Activated CD4-positive, CD25-positive, alpha-beta regulatory T cell (primary cell): ENCODE data around the gene CAPZB.

Experiments
- DNase-seq, 4 experiments: peaks; one replicate each; lab custom pipeline; 2025; lab: John Stamatoyannopoulos, UW

Gene CAPZB

GRCh38 chr1:19328486-19328885, 156.9 kb downstream of the CAPZB start:
- no peak for DNase-seq

DNA sequence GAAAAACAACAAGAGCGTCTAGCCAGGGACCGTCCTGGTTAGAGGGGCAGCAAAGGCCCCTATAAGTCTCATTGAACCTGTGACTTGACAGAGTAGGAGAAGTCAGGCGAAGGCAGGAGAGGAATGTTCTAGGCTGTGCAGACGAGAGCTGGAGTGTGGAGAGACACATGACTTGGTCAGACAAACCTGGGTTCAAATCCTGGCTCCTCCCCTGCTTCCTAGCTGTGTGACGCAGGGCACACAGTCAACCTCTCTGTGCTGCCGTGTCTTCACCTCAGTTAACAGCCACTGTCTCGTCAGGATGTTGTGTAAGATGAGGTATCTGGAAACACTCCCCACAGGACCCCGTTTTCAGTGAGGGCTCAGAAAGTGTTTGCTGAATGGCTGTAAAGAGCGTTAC, 157.6 kb downstream of the CAPZB start:
- DNase-seq = no peak

- DNase-seq = no peak
Measured at GRCh38 chr1:19327301-19327700, 158.0 kb downstream of the CAPZB start.

DNA sequence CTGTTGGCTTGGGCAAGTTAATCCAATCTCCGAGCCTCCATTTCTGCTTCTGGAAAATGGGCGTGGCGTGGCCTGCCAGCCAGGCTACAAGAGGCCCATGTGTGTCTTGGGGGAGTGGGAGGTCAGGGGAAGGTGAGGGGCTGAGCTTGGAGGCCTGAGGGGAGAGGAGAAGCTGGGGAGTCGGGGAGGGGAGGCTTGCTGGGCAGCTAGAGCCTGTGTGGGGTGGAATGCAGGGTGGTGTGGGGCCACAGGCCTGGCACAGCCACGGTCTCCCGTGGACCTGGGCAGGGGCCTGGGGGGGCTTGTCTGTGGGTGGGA, 158.6 kb downstream of the CAPZB start:
- DNase-seq = no peak

DNA sequence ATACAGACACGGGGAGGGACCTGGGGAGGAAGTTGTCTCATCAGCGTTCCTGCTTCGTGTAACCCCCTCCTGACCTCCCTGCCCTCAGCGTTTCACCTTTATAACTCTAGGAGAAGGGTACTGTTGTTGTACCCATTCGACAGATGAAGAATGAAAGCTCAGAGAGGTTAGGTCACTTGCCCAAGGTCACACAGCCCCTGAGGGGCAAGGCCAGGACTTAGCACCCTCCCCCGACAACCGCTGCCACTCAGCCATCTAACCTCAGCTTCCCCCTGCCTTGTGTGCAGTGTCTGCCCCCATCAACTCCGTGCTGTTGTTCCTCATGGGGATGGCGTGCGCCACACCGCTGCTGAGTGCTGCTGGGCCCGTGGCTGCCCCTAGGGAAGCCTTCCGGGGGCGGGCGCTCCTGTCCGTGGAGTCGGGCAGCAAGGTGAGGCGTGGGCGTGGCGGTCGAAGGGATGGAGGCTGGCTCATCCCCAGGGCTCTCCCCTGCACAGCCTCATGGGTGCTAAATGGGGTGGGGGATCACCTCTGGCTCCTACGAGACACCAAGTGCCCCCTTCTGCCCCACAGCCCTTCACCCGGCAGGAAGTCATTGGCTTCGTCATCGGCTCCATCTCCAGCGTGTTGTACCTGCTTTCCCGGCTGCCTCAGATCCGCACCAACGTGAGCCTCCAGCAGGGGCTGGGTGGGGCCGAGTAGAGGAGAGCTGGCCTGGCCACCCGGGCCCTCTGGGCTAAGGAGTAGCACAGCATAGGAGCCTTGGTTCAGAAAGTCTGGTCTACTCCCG, 159.2 kb downstream of the CAPZB start:
- DNase-seq = no peak

DNA sequence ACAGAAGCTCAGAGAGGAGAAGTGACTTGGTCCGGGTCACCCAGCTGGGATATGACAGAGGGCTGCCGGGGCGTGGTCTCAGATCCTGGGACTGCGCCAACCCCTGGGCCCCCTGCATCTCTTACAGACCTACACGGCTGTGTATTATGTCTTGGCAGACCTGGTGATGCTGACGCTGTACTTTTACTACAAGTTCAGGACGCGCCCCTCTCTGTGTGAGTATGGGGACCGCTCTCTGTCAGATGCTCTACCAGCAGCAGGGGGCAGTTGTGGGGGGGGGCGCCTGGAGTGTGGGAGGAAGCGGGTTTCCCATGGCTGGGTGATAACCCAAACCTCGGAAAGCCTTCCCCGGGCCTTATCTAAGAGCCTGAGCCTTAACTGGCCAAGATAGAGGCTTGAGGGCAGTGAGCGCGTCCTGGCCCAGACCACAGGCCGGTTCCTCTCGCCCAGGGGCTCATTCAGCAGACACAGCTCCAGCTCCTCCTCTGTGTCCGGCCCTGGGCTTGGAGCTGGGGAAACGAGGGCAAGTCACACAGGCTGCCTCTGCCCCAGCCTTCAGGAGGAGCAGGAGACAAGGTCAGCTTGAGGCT, 159.9 kb downstream of the CAPZB start:
- no peak for DNase-seq

- DNase-seq = no peak
Measured at GRCh38 chr1:19324665-19324990, 160.7 kb downstream of the CAPZB start.

DNA sequence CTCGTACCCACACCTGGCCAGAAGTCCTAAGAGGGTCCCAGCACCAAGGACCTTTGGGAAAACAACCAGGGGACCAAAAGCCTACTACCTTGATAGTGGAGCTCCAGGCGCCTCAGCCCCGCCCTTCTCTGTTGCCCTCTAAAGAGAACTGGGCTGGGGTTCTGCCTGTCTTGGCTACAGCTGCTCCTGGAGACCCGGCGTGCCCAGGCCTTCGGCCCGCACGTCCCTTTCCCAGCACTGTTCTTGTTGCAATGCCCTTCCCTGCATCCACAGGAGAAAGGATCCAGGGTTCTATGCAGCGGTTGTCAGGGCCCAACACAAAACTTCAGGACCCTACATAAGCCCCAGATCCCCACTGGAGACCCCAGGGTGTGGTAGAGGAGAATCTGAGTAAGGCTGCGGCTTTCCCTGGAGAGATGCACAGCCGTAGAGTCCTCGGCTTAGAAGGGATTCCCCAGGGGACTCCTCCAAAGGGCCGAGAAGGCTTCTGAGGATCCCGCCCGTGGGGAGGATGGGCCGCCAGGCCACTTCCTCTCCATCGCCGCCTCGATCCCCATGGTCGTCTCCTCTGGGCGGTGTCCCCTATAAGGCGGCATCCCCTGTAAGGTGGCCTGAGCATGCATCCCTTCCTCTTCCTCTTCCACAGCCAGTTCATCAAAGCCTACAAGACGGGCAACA, 161.2 kb downstream of the CAPZB start:
- no peak for DNase-seq

DNA sequence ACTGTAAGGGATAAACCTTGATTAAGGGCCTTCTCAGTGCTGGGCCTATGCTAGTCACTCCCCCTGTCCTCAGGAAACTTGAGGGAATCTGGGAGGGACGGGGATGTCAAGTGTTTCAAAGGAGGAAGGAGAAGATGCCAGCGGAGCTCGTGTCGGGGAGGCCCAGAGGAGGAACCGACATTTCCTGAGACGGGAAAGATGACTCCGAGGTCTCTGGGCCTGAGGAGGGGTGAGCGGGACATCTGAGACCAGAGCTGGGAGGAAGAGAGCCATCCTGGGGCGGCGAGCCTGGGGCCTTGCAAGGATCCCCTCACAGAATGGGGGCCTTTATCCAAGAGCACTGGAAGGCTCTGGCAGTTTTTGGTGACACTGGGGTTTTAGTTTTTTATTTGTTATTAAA, 162.9 kb downstream of the CAPZB start:
- DNase-seq = no peak

GRCh38 chr1:19321071-19321470, 164.3 kb downstream of the CAPZB start:
- no peak for DNase-seq

DNA sequence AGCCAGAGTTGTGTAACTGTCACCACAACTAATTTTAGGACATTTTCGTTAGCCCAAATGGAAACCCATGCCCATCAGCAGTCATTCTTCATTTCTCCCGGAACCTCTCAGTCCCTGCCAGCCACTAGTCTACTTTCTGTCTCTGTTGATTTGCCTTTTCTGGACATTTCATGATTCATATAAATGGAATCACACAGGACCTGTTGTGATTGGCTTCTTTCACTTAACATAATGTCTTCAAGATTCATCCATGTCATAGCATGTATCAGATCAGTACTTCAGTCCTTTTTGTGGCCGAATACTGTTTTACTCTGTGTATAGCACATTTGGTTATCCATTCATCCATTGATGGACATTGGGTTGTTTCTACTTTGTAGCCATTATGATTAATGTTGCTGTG, 166.1 kb downstream of the CAPZB start:
- no peak for DNase-seq

DNA sequence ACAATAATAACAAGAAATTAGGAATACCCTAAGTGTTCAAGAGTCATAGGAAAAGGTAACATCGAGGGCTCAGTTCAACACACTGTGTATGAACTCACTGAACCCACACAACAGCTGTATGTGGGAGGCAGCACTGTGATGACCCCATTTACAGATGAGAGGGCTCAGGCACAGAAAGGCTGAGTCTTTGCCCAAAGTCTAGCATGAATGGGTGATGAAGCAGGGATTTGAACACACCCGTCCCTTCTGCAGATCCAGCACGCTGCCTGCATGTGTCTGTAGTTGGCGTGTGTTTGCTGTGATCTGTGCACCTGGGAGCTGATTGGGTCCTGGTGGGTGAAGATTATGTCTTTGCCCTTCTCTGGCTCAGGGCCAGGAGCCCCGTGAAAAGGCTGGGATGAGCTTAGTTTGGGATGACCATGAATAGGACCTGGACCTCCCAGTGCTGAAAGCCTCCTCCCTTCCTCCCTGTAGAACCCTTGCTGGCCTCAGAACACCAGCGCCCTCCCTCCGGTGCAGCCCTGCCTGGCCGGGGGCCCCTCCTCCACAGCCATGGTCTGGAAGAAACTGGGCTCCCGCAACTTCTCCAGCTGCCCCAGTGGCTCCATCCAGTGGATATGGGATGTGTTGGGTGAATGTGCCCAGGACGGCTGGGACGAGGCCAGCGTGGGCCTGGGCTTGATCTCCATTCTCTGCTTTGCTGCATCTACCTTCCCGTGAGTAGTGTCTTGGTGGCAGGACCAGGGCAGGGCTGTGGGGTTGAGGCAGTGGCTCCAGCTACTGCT, 168.0 kb downstream of the CAPZB start:
- no peak for DNase-seq

DNA sequence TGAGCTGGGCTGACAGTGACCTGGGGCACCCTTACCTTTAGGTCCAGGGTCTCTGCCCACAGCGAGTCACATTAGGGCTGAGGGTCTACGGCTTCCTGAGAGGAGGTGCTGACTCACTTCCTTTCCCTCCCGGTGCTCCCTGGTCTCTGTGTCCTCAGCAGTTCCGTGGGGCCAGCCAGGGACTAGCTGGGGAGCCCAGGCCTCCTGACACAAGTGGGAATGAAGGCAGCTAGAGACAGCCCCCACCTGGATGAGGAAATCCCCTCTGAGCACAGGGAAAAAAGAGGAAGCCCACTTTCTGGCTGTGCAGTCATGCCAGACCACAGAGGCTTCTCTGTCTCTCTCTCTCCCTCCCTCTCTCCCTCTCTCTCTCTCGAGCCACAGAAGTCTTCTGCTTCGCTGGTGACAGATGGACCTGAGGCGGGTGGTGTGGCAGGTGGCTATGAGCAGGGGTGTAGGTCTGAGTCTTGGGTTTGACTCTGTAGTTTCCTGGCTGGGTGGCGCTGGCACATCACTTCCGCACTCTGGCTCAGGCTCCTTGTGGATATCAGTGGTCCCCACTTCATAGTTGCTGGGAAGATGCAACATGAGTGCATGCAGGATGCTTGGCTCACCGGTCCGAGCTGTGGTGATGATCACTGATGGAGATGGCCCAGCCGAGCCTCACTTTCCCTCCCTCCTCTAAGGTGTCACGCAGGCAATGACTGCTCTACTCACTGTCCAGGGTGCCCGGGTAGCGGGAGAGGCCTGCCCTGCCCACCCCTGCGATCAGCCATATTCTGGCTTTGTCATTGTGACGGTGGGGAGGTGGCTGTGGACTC, 169.8 kb downstream of the CAPZB start:
- no peak for DNase-seq

GRCh38 chr1:19313961-19314882, 171.1 kb downstream of the CAPZB start:
- DNase-seq = no peak

GRCh38 chr1:19313636-19313959, 171.7 kb downstream of the CAPZB start:
- DNase-seq = no peak

GRCh38 chr1:19312782-19313635, 172.3 kb downstream of the CAPZB start:
- no peak for DNase-seq

DNA sequence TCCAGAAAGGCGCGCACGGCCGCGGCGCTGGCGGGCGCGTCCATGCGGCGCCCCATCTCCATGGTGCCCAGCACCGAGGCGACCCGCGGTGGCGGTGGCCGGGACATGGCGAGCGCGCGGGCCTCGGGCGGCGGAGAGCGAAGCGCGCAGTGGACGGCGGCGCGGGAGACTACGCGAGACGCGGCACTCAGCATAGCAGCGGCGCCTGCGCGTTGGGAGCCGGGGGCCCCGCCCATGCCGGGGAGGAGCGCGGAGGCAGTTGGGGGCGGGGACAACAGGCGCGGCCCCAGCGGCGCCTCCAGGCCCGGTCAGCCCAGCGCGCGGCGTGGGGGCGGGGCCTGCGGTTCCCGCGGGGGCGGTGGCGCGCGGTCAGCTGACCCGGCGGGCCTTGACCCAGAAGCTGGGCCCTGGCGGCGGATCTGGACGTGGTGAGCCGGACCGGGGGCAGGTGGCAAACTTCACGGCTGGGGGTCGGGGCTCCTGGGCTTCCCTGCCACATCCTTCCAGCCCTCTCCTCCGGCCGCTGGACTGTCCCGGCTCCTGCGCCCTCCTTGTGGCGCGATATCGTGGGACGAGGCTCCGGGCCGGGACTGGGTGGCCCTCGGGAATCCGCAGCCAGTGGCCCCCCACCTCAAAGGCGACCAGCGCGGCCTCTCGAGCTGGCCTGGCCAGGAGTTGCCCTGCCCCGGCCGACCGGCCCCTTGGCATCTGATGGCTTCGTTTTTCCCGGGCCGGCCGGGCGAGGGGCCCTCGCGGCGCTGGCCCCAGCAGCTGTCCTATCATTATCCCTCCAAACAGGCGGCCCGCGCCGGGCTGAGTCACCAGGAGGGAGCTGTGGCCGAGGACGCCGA, 173.2 kb downstream of the CAPZB start, which contains the start of the genes AKR7A2 and SLC66A1:
AKR7A2 (minus strand) TSS at position 214 of the 851 bp plus-strand sequence; CDS start at position 194, 20 bp downstream.
SLC66A1 (plus strand) TSS at position 396 of the 851 bp plus-strand sequence. CDS start 5,352 bp downstream, outside the sequence.
- peak; percentile 66 to 84 (median 83) for DNase-seq

DNA sequence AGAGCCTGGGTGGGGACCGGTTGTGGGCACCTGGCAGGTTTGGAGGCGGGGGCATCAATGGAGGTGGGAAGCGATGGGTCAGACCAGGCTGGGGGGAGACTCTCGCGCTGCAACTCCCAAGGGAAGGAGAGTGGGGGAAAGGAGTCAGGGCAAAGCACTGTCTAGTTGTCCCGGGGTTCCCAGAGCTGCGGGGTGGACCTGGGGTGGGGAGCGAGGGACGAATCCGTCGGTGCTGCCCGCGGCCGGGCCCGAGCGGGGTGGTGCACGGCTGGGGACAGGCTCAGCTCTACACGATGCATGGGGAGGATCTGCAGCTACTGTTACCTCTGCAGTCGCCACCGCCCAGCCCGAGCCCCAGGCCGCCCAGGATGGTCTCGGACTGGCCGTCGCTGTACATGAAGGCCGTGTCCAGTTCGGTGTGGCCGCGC, 173.8 kb downstream of the CAPZB start:
- DNase-seq = no peak
